NCI-H1417 (cell line): ENCODE results near the gene MCEMP1.

ENCODE experiments used
- DNase-seq, 3 experiments: peaks; one replicate each; lab custom pipeline; 2025; lab: John Stamatoyannopoulos, UW

Gene MCEMP1

DNA sequence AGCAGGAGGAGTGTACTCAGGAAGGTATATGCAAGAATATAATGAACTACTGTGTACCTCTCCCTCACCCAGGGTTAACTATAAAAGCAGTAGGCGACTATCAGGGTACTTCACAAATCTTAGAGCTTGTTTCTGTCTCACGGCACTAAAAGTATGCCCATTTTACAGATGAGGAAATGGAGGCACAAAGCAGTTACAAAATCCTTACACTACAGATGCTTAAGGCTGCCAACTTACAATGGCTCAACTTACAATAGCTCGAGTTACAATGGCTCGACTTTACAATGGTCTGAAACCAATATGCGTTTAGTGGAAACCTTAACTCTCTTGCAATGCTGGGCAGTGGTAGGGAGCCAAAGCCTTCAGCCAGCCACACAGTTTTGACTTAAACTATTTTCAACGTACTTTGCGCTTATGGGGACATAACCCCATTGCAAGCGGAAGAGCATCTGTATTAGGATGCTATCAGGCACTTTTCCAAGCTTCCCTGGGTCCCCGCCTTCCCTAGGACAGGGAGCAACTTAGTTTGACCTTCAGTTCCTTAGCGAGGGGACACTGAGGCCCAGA lies 20.9 kb downstream of the MCEMP1 start:
- no peak for DNase-seq

- DNase-seq = no peak
Observed at GRCh38 chr19:7698583-7698982, 21.7 kb downstream of the MCEMP1 start.

DNA sequence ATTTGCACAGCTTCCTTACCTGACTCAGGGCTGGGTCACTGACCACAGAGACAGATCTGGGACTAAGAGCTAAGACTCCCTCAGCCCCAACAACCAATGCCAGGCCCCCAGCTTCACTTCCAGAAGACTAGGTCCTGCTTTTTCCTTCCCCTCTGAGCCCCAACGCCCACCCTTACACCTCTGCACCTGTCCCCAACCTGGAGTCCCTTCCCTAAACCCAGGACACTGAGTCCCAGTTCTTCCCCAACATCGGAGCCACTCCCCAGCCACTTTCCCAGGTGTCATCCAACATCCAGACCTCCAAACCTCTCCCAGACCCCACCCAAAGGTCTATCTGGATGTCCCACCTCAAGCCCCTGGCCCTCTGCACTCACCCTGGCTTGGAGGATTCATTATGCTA lies 22.1 kb downstream of the MCEMP1 start:
- DNase-seq = no peak

GRCh38 chr19:7699417-7700401 lies 22.8 kb downstream of the MCEMP1 start:
- DNase-seq = peak in 1 of 3 experiments; percentile 21

DNA sequence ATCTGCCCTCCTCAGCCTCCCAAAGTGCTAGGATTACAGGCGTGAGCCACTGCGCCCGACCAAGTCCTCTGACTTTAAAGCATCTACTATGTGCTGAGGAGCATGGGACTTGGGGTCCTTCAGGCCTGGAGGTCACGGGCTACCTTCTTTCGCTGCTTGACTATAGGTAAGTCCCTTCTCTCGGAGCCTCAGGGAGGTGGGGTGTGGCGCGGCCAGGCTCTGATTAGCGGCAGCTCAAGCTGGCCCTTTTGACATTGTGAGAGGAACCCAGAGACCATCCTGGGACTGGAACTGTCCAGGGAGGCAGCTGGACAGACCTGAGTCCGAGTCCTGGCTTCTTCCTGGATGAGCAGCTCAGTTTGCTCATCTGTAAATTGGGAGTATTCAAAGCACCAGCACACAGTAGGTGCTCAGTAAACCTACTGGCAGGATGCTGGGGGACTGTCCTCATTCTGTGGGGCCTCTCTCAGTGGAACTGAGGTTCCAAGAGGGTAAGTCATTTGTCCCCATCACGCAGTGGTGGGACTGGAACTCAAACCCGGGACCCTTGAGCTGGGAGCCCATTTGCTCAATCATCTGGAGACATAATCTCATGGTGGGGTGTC lies 24.3 kb downstream of the MCEMP1 start:
- no peak for DNase-seq

DNA sequence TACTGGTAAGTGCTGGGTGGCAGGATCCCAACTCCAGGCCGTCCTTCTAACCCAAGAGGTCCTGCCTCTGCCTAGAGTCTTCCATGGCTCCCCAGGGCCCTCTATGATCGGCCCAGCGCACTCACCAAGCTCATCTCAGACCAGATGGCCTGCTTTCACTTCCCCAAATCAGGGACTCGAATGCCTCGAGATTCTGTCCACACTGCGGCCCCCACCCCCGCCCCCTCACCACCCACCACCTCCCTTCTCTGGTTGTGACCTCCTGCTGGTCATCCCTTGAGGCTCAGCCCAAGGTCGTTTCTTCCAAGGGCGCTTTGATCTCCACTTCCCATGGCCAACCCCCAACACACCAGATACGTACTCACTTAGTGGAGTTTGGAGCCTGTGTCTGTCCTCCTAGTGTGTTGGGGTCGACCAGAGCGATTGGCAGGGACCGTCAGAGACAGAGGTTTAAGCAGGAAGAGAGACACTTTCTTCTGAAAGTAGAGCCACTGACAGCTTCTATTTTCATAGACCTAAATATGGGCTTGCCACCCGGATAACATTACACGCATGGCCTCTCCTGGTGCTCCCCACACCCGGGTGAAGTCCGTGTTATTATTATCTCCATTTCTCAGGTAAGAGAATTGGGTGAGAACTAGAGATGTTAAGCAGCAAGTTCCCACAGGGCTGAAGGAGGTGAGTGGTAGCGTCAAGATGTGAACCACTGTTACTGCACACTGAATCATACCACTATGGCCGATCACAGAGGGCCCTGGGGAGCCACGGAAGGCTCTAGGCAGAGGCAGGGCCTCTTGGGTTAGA lies 25.0 kb downstream of the MCEMP1 start, which contains the start of gene FCER2:
TSS of gene FCER2 (minus strand) at position 478 of the 804 bp plus-strand sequence. CDS start 2,371 bp downstream, outside the sequence.
- no peak for DNase-seq

DNA sequence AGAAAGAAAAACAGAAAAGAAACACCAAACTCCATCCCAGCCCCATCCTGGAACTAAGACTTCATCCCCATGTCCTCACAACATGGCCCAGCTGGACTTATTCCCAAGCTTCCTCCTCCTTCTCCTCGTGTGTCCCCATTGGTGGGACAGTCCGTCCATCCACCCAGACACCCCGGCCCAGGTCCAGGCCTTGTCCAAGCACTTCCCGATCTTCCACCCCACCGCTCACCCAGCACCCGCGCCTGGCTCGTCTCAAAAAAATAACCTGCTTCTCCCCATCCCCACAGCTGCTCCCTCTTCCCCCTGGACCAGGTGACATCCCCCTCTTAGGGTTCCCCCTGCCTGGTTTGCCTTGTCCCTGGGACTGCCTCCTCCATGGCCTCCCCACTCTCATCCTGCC lies 26.4 kb downstream of the MCEMP1 start:
- no peak for DNase-seq

DNA sequence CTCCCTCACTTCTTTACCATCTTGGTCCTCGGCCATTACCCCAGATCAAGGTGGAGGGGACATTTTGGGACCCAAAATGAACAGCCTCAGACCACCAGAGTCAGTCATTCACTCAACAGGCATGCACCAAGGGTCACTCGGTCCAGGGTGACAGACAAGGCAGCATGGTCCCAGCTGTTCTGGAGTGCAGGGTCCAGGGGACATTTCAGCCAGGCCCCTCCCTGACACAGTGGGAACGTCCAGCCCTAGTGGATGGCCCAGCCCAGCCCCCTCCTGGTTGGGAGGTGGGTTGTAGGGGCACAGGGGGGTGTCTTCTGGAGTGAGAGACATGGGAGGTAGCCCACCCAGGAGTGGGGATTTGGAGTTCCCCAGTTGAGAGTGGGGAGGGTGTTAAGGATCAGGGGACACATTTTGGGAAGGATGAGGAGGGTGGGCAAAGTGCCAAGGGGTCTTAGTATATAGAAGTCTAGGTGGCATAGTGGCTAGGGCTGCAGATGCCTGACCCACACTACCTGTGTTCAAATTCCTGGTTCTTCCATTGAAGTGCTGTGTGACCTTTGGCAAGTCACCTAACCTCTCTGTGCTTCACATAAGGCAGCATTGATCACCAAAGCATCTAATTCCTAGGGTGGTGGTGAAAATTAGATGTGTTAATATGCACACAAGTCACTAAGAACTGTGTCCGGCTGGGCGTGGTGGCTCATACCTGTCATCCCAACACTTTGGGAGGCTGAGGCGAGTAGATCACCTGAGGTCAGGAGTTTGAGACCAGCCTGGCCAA lies 27.6 kb downstream of the MCEMP1 start:
- DNase-seq = no peak

DNA sequence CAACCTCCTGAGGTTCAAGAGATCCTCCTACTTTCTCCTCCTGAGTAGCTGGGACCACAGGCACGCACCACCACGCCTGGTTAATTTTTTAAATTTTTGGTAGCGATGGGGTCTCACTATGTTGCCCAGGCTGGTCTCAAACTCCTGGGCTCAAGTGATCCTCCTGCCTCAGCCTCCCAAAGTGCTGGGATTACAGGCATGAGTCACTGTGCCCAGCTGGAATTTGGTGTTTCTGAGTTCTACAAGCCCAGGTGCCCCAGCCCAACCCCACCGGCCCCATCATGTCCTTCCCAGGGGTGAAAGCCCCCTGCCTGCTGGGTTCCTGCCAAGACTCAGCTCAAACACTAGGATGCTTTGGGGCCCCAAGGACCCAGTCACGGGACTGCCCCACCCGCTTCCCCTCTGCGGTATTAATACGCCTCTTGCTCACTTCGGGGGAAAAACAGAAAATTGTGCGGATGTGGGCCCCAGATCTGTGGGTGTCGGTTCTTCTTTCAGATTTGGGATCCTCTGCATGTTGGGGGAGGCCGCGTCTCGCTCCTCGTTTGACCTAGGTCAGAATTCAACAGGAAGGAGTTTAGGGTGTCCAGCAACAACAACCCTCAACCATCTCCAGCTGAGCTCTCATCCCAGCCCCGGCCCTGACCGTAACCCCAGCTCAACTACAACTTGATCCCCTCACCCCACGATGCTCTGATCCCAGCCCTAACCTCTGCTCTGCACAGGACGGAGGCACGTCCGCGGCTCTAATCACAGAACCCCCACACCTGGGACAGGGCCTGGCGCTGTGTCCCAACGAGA lies 28.7 kb downstream of the MCEMP1 start:
- no peak for DNase-seq

GRCh38 chr19:7706188-7706954 lies 29.5 kb downstream of the MCEMP1 start:
- no peak for DNase-seq

- no peak for DNase-seq
Observed at GRCh38 chr19:7706955-7707456, 30.1 kb downstream of the MCEMP1 start.

DNA sequence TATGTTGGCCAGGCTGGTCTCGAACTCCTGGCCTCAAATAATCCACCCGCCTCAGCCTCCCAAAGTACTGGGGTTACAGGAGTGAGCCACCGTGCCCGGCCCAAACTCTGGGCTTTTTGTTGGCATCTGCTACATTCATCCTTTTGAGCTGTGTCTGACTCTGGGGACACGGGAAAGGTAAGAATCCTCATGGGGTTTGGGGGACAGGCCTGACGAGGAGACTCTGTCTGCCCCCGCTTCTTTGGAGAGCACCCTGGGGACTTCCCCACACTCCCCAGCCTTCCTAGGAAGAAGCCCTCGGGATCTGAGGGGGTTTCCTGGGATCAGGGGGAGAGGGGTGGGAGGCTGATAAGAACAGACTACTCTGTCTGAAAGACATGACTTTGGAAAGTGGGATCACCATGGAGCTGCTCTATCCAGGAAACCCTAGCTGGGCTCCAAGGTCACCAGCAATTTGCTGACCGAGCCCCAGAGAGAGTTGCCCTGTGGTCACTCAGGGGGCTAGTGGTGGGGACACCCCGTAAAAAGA lies 33.1 kb downstream of the MCEMP1 start:
- no peak for DNase-seq

- no peak for DNase-seq
Observed at GRCh38 chr19:7710616-7711015, 33.7 kb downstream of the MCEMP1 start.

DNA sequence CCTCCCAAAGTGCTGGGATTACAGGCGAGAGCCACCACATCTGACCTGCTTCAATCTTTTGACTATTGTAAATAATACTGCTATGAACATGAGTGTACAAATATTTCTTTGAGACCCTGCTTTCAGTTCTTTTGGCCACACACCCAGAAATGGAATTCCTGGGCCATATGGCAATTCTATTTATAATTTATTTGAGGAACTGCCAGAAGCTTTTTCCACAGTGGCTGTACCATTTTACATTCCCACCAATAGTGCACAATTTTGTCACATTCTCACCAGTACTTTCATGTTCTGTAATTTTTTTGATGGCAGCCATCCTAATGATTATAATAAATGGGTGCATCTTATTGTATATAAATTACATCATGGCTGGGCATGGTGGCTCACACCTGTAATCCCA lies 38.8 kb downstream of the MCEMP1 start:
- DNase-seq = no peak

- DNase-seq = no peak
Observed at GRCh38 chr19:7716762-7717161, 39.9 kb downstream of the MCEMP1 start.

DNA sequence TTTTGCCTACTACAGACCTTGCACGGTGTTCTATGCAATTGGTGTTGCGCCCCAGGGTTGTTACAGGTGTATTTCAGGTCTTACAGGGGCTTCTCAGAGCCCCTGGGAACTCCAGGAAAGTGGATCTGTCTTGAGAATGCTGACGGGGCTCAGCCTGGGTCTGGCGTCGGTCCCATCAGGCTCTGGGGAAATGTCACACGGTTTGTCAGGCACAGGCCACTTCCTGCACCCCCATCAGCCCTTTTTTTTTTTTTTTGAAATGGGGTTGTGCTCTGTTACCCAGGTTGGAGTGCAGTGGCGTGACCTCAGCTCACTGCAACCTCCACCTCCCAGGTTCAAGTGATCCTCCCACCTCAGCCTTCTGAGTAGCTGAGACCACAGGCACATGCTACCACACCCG lies 41.8 kb downstream of the MCEMP1 start:
- DNase-seq = no peak

DNA sequence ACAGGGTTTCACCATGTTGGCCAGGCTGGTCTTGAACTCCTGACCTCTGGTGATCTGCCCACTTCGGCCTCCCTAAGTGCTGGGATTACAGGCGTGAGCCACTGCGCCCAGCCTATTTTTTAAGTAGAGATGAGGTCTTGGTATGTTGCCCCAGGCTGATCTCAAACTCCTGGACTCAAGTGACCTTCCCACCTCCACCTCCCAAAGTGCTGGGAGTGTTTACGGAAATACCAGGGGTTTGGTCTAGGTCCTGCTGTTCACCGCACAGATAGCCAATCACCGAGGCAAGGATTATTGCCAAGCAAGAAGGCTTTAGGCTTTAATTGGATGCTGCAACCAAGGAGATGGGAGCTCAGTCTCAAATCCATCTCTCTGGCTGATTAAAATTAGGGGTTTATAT lies 43.5 kb downstream of the MCEMP1 start:
- DNase-seq = peak in 1 of 3 experiments; percentile 10

GRCh38 chr19:7722231-7722651 lies 45.4 kb downstream of the MCEMP1 start:
- peak in 2 of 3 experiments; percentile 42 to 82 for DNase-seq

DNA sequence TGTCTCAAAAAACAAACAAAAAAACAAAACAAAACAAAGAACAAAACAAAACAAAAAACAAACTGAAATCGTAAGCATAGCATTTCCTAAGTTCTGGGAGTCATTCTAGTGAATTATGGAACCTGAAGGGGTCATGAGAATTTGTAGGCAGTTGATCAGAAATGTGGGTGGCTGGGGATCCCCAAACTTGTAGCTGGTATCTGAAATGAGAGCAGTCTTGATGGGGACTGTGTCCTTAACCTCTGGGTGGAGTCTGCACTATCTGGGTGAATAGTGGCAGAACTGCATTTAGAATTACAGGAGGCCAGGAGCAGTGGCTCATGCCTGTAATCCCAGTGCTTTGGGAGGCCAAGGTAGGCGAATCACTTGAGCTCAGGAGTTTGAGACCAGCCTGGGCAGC lies 48.9 kb downstream of the MCEMP1 start:
- DNase-seq = no peak
